ENCODE data around the gene KRTAP10-12. TPM values are rescaled to one million over a fixed set of nuclear protein-coding genes. Genes with fewer than 3 reads are reported as not detected.

KRTAP10-12 gene
- total and polyA plus RNA-seq, 10 of the 15 experiments (the other 5 are each of a cell fraction or from before 2014, with no cell fraction given), result not detected

GRCh38 chr21:44684077-44684476 lies 12.9 kb upstream of the KRTAP10-12 start (continued):
- no peak for TF ChIP-seq ZBTB40 (IDR thresholded peaks at IDR 0.05; ENCODE audit: borderline replicate concordance)
- TF ChIP-seq, protein P1, sequence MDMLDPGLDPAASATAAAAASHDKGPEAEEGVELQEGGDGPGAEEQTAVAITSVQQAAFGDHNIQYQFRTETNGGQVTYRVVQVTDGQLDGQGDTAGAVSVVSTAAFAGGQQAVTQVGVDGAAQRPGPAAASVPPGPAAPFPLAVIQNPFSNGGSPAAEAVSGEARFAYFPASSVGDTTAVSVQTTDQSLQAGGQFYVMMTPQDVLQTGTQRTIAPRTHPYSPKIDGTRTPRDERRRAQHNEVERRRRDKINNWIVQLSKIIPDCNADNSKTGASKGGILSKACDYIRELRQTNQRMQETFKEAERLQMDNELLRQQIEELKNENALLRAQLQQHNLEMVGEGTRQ (IDR thresholded peaks at IDR 0.05; ENCODE audit: borderline replicate concordance, low read depth, low read length), result no peak
- TF ChIP-seq ZBTB4 (CRISPR knock-in tag; IDR thresholded peaks at IDR 0.05), result no peak
- TF ChIP-seq BCLAF1 (IDR thresholded peaks at IDR 0.05), result no peak
- TF ChIP-seq RB1 (IDR thresholded peaks at IDR 0.05; ENCODE audit: borderline replicate concordance), result no peak
- no peak for TF ChIP-seq GABPA (IDR thresholded peaks at IDR 0.05; ENCODE audit: low read depth)
